ENCODE measurements around the gene PSMD8.
A peak's percentile ranks its signal among the peaks of the same experiment; 100 is the strongest.
"Not testable (repeated sequence)": the region's sequence is repeated elsewhere in the genome, so short reads cannot be mapped to it uniquely, and the experiment has no call there.

PSMD8 gene

GRCh38 chr19:38387550-38388348, 13.4 kb downstream of the PSMD8 start, which contains the start of gene GGN:
GGN (minus strand) TSS chr19:38388034; CDS start chr19:38387261, 773 bp downstream.
- peak; percentile 51 to 66 (median 56) for DNase-seq

GRCh38 chr19:38388349-38389100, 14.2 kb downstream of the PSMD8 start, which contains the start of gene SPRED3:
SPRED3 (plus strand) TSS chr19:38388697; CDS start chr19:38390303, 1,606 bp downstream.
- DNase-seq, result no peak

- DNase-seq, result no peak
Observed at GRCh38 chr19:38389101-38389925, 14.9 kb downstream of the PSMD8 start.

- no peak for DNase-seq
Observed at GRCh38 chr19:38389957-38390924, 15.9 kb downstream of the PSMD8 start.

- no peak for DNase-seq
Observed at GRCh38 chr19:38391911-38392464, 17.6 kb downstream of the PSMD8 start.

- no peak for DNase-seq
Observed at GRCh38 chr19:38392707-38393308, 18.4 kb downstream of the PSMD8 start.

- DNase-seq, result peak; percentile 23 to 51 (median 48)
Observed at GRCh38 chr19:38394488-38394887, 20.1 kb downstream of the PSMD8 start.

- DNase-seq, result peak in 1 of 4 experiments; percentile 22
Observed at GRCh38 chr19:38395381-38396114, 21.2 kb downstream of the PSMD8 start.

- no peak for DNase-seq
Observed at GRCh38 chr19:38399081-38399480, 24.7 kb downstream of the PSMD8 start.

- DNase-seq, result no peak
Observed at GRCh38 chr19:38399537-38399936, 25.2 kb downstream of the PSMD8 start.

GRCh38 chr19:38400361-38400760, 26.0 kb downstream of the PSMD8 start:
- DNase-seq, result no peak

- no peak for DNase-seq
Observed at GRCh38 chr19:38401148-38401547, 26.8 kb downstream of the PSMD8 start.

- DNase-seq, result no peak
Observed at GRCh38 chr19:38402623-38402966, 28.2 kb downstream of the PSMD8 start.

GRCh38 chr19:38402967-38403674, 28.8 kb downstream of the PSMD8 start, which contains the start of gene FAM98C:
FAM98C (plus strand) TSS chr19:38403093; CDS start chr19:38403154, 61 bp downstream.
- DNase-seq, result peak; percentile 95 to 99 (median 98)

GRCh38 chr19:38404858-38405257, 30.5 kb downstream of the PSMD8 start:
- DNase-seq, result no peak

GRCh38 chr19:38405276-38405675, 30.9 kb downstream of the PSMD8 start:
- no peak for DNase-seq

- DNase-seq, result no peak
Observed at GRCh38 chr19:38409631-38410133, 35.3 kb downstream of the PSMD8 start.

GRCh38 chr19:38410407-38410806, 36.0 kb downstream of the PSMD8 start:
- DNase-seq, result not testable (repeated sequence)

GRCh38 chr19:38411041-38411712, 36.8 kb downstream of the PSMD8 start:
- no peak for DNase-seq

Measured in activated CD4-positive, CD25-positive, alpha-beta regulatory T cell (primary cell).